22Rv1 (cell line): ENCODE measurements around the gene FHIT.
"Not testable (repeated sequence)": the region's sequence is repeated elsewhere in the genome, so short reads cannot be mapped to it uniquely, and the experiment has no call there.

Source experiments
- ZFX ChIP-seq: fragments of 450-650 bp; IDR thresholded peaks from 2 replicates; pipeline ENCODE4 v1.6.1; 2017; ENCODE audit warnings: antibody characterized with exemption, borderline replicate concordance
- TF ChIP-seq, protein P1 (sequence below): fragments of 450-650 bp; IDR thresholded peaks from 2 replicates; pipeline ENCODE4 v1.5.1; 2017; ENCODE audit warnings: mild to moderate bottlenecking

DNA sequence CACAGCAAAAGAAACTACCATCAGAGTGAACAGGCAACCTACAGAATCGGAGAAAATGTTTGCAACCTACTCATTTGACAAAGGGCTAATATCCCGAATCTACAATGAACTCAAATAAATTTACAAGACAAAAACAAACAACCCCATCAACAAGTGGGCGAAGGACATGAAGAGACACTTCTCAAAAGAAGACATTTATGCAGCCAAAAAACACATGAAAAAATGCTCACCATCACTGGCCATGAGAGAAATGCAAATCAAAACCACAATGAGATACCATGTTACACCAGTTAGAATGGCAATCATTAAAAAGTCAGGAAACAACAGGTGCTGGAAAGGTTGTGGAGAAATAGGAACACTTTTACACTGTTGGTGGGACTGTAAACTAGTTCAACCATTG, 35.1 kb downstream of the FHIT start:
- TF ChIP-seq, protein P1, sequence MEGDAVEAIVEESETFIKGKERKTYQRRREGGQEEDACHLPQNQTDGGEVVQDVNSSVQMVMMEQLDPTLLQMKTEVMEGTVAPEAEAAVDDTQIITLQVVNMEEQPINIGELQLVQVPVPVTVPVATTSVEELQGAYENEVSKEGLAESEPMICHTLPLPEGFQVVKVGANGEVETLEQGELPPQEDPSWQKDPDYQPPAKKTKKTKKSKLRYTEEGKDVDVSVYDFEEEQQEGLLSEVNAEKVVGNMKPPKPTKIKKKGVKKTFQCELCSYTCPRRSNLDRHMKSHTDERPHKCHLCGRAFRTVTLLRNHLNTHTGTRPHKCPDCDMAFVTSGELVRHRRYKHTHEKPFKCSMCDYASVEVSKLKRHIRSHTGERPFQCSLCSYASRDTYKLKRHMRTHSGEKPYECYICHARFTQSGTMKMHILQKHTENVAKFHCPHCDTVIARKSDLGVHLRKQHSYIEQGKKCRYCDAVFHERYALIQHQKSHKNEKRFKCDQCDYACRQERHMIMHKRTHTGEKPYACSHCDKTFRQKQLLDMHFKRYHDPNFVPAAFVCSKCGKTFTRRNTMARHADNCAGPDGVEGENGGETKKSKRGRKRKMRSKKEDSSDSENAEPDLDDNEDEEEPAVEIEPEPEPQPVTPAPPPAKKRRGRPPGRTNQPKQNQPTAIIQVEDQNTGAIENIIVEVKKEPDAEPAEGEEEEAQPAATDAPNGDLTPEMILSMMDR, result not testable (repeated sequence)
- TF ChIP-seq ZFX, result not testable (repeated sequence)
